Heart left ventricle (tissue), 13 donors: ENCODE results near the gene ADAMTS3.

Experiments
- CTCF ChIP-seq, 12 donors: fragments of 200-600 bp; sonication (generic) in 4 of 12; IDR thresholded peaks; one replicate each; pipeline versions ENCODE4 v1.5.0 to v1.8.0; 2018 to 2022; ENCODE audit warnings: antibody characterized with exemption in 12 of 12, mild to moderate bottlenecking in 5 of 12
- POLR2A ChIP-seq, 2 donors: fragments of 450-650 bp; IDR thresholded peaks; one replicate each; pipeline ENCODE4 v1.6.1; 2017; ENCODE audit warnings: antibody characterized with exemption in 2 of 2, mild to moderate bottlenecking in 2 of 2, moderate library complexity in 2 of 2
- donor health status: ischemic (EF 13 %, LVEDD 7.1; RV severe dilation, severe dysfunction).
- donor health status: DM: no; HTN: yes; CAD: no.
- donor health status: DM: no; HTN: no; CAD: no.
- donor health status: ischemic (EF 25% LVEDD 6.9; RV normal size, moderate dysfunction).
- donor health status: ischemic (EF 25% LVEDD 5.7; RV mildly dilated, moderate dysfunction).
- donor health status: ischemic (EF 35%, LVEDD 5.7; RV mildly dilated, moderate dysfunction).
- donor health status: nonischemic (EF 11% LVEDD 7.7; RV severe dilation, severe dysfunction).
- donor health status: DM: yes; HTN: yes; CAD: no.
- donor health status: PGD.
- donor health status: ischemic (EF 29% LVEDD 5.4; RV normal size, mild dysfunction).
- donor health status: nonischemic (EF 23%, LVEDD 6.1; RV moderate dilation, normal function).

GRCh38 chr4:72323227-72323626 is 245.8 kb downstream of the ADAMTS3 start:
- TF ChIP-seq CTCF (IDR thresholded peaks at IDR 0.05) (no peak), POLR2A (IDR thresholded peaks at IDR 0.05) (no peak)
